Fibroblast of skin of back (primary cell): ENCODE measurements around the gene CACNA1B. TPM values are rescaled to one million over a fixed set of nuclear protein-coding genes. Genes with fewer than 3 reads are reported as not detected.

Source experiments
- DNase-seq: peaks from one replicate; pipeline ENCODE4 v3.0.0-alpha.2; 2013
- polyA plus RNA-seq, 2 experiments: library from polyadenylated mRNA; unstranded; fragments of 120-200 nt; gene quantifications; one replicate each; pipeline ENCODE4 v1.2.1, GENCODE V29; 2013; ENCODE audit not compliant: insufficient read length in 2 of 2

Gene CACNA1B
- 0.07 TPM for polyA plus RNA-seq (2013, experiment 1 of 2; ENCODE audit: insufficient read length)
- 0.04 TPM for polyA plus RNA-seq (2013, experiment 2 of 2; ENCODE audit: insufficient read length)

DNA sequence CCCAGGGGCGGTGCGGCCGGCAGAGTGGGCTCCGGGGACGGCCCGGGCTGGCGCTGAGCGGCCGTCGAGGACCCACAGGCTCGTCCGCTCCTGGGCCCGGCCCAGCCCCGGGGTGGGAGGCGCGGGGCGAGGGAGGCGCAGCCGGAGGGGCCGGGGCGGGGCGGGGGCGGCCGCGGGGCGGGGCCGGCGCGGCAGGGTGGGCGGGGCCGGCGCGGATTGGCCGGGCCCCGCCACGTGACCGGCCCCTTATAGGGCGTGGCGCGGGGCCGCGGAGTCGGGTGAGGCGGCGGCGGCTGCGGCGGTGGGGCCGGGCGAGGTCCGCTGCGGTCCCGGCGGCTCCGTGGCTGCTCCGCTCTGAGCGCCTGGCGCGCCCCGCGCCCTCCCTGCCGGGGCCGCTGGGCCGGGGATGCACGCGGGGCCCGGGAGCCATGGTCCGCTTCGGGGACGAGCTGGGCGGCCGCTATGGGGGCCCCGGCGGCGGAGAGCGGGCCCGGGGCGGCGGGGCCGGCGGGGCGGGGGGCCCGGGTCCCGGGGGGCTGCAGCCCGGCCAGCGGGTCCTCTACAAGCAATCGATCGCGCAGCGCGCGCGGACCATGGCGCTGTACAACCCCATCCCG, at the start of gene CACNA1B:
Gene CACNA1B (plus strand): TSS at position 277 of the 617 bp plus-strand sequence. CDS start 152 bp downstream, at position 429.
- peak; percentile 4 for DNase-seq

DNA sequence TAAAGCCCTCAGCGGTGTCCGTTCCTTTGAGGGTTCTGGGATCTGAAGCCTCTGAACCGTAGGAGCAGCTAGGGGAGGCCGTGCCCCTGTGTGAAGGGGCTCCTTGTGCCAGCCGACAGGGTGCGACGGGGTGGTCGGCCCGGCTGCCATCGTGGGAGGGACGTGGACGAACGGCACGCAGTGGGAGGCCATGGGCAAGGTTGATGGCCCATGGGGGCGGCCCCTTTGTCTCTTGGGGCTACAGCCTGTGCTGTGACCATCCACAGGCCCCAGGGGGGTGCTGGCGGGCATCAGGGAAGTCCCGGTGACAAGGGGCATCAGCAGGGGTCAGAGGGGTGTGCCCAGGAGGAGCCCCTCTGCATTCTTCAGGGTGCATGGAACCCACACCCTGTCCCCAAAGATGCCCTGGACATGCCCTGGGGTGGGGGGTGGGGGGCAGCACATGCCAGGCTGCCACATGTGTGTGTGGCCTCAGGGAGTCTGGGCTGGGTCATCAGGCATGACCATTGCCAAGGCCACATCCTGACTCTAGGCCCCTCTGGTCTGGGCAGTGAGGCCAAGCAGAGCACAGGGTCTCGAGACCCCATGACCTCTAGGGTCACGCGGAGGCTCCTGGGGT, 49.6 kb upstream of the CACNA1B start:
- DNase-seq: no peak

DNA sequence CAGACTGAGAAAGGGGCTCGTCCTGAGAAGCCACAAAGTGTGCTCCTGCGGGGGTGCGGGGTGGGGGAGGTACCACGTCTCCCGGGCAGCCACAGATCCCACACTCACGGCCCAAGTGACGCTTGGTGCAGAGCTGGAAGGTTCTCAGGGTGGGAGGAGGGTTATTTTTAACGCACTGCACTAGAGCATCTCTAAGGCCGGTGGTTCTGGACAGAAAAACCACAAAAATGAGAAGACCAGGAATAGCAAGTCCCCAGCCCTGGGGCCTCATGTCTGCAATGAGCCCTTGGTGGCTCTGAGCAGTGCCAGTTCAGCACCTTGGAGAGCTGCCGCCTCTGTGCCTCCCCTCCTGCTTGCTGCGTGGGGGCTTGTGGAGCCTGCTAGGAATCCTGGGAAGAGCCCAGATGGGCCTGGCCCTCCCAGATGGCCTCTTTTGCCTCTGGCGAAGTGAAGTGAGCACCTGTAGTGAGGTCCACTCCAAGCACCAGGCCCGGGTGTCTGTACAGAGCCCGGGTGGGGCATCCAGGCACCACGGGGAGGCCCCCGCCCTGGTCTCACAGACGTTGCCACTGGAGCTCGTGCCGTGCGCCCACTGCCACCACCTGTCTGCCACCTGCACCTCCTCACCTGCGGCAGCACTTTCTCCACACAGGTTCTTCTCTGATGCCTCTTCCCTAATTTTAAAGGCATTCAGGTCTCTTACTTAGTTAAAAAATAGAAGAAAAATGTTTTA, 48.9 kb upstream of the CACNA1B start:
- DNase-seq: peak; percentile 31

DNA sequence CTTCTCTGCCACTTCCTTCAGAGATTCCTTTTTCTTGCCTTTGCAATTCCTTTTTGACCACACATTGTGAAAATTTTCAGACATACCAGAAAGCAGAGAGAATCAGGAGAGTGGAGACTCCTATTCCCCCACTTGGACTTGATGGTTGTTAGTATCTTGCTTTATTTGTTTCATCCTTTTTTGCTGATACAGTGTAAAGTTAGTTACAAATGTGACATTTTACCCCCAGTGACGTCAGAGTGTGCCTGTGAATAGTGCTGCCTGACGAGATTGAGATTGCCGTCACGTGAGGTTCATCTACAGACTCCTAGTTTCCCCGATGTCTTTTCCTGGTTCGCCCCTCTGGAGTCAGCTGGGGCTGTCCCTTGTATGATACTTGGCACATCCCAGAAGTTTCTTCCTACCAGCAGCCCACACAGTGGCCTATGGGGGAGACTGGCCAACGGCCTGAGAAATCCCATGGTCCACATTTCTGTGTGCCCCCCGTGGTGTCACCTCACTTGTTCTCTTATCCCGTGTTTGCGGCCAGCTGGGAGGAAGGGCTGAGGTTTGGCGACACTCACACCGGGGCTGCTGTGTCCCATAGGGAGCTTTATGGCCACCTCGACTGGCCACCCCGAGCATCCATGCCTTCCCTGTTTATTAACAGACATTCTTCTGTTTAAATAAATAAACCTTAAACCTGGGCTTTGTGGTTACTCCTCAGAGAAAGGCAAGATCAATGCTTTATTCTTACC, 48.2 kb upstream of the CACNA1B start:
- DNase-seq: no peak

DNA sequence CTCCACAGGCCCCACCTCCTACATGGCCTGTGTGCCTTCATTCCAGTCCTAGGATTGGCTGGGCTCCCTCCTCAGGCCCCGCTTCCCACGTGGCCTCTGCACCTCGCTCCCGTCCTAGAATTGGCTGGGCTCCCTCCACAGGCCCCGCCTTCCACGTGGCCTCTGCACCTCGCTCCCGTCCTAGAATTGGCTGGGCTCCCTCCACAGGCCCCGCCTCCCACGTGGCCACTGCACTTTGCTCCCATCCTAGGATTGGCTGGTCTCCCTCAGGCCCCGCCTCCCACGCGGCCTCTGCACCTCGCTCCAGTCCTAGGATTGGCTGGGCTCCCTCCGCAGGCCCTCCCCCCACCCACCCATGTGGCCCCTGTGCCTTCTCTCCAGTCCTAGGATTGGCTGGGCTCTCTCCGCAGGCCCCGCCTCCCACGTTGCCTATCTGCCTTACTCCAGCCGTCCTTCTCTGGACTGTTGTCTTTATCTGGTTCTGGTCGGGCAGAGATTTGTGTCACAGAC, 45.3 kb upstream of the CACNA1B start:
- no peak for DNase-seq

DNA sequence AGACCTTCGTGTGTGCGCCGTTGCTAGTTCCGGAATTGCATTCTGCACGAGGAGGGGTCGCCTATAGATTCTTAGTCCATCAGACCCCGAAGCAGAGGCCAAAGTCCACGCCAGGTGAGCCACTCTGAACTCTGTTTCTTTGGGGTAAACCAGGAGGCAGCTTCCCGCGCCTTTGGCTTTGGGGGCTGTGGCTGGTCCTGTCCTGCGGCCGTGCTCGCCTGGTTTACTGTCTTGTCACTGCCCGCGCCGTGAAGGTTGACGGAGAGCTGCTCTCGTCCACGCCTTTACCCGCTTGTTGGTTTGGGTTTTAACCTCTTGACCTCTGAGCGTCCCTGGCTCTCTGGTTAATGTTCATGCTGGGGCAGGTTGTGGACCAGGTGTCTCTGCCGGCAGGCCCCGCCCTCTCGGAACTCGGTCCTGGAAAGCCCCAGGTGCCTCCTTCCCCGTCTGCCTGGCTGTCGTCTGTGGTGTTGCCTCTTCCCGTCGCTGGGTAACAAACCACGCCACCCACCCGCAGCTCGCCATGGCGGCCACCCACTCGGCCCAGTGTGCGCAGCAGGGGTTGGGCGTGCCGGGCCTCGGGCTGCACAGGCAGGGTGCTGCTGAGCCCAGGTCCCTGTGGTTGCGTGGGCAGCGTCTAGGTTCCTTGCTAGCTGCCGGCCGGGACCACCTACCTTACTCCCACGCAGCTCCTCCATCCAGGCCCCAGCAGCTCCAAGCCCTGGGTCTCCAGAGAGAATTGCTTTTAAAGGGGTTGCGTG, 44.6 kb upstream of the CACNA1B start:
- DNase-seq: no peak

DNA sequence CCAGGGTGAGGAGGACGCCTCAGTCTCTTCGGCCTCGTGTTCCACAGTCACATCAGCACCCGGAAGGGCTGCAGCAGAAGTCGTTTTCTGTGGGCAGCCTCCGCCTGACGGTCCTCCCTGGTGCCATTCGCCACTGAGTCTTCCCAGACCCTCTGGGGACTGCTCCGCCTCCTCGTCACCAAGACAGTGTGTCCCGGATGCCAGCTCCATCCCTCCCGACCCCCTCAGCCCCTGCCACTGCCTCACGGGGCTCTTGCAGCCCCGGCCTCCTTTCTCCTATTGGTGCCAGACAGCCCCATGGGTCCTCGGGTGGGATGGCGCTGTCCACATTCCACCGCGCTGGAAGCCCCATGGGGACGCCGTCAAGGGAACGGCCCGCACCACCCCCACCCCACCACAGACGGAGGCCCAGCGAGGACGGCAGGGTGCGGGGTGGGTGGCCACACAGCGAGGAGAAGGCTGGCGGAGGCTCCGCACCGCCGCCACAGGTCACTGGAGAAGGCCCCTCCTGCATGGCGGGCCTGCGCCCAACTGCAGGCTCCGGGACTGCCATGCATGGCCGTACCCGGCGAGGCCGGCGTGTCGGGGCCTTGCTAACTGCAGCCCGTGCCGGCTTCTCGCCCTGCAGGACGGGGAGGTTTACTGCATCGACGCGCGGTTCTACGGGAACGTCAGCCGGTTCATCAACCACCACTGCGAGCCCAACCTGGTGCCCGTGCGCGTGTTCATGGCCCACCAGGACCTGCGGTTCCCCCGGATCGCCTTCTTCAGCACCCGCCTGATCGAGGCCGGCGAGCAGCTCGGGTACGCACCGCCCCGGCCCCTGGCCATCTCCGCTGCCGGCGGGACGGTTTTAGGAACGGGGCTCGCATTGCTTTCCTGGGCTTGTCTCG, 43.6 kb upstream of the CACNA1B start:
- no peak for DNase-seq

DNA sequence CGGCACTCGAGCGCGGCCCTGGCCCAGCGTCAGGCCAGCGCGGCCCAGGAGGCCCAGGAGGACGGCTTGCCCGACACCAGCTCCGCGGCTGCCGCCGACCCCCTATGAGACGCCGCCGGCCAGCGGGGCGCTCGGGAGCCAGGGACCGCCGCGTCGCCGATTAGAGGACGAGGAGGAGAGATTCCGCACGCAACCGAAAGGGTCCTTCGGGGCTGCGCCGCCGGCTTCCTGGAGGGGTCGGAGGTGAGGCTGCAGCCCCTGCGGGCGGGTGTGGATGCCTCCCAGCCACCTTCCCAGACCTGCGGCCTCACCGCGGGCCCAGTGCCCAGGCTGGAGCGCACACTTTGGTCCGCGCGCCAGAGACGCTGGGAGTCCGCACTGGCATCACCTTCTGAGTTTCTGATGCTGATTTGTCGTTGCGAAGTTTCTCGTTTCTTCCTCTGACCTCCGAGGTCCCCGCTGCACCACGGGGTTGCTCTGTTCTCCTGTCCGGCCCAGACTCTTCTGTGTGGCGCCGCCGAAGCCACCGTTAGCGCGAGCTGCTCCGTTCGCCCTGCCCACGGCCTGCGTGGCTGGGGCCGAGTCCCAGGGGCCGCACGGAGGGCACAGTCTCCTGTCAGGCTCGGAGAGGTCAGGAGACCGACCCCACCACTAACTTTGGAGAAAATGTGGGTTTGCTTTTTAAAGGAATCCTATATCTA, 42.6 kb upstream of the CACNA1B start:
- DNase-seq: no peak

DNA sequence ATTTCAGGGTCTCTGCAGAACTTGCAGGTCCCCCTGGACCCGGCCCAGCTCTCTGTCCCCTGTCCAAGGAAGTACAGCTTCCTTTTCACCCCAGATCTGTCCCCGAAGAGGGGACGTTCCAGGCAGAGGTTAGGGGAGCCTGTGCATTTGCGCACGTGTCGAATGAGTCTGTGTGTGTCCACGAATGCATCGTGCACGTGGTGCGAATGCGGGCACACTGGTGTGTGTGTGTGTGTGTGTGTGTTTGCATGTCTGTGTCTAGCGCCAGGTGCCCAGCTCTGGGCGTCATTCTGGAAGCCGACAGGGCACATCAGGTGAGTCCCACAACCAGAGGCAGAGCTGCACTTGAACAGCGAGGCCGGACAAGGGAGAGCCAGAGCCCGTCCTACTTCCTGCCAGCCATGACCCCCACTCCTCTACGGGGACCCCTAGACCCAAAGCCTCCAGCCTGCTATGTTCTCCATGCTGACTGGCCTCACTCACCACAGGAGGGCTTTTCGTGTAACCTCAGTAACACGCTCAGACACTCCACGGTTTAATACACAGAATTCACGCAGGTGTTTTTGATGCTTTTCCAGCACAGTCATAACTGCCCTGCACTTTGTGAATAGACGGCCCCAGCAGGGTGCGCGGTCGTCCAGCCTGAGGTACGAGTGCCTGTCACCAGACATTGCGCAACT, 41.3 kb upstream of the CACNA1B start:
- no peak for DNase-seq

DNA sequence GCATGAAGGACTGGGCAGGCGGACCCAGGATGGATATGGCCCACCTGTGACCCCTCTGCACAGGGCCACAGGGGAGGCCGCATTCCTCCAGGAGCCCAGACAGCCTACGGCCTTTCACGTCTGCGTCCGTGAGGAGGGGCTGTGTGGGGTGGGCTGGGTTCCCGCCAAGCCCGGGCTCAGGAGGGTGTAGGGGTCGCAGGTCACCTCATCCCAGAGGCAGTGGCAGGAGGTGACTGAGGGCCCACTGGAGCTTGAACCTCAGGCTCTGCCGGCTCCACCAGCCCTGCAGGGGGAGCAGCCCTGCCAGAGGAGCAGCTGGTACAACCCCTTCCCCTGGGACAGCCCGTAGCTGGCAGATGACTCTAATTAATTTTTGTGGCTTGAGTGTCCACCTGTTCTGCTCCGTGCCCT, 40.7 kb upstream of the CACNA1B start:
- DNase-seq: no peak

DNA sequence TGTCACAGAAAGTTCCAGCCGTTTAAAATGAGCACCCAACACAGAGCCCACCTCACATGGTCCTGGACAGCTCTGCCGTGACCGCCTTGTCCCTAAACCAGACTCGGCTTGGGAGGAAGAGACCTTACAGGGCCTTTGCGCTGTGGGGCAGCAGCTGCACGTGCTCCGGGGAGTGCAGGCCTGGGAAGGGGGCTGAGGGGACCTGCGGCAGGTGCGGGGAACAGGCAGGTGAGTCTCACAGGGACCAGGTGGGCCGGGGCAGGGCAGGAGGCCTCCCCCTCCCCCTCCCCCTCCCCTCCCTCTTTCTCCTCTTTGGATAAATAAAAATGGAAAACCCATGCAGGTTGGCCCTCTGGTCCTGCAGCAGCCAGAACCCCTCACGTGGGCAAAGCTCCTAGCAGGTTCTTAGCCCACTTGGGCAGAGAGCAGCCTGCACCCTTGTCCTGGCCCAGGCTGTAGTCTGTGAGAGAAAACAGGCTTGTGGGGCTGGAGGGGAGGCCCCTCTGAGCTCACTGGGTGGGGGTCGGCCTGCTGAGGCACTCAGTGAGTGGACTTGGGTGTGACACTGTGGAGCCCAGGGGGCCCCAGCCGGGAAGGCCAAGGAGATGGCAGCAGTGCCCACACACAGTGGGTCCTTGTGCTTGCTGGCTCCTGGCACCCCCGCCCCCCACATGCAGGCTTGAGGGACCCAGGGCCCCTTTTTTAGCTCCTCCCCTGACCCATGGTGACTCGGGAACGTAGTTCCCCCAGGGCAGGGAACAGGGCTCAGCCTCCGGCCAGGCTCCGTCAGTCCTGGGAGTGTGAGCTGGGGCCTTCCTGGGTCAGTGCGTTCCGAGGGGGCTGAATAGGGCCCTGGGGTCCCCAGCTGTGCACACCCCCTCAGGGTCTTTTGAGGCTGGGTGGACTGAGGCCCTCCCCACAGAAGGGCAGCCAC, 40.0 kb upstream of the CACNA1B start:
- DNase-seq: no peak

DNA sequence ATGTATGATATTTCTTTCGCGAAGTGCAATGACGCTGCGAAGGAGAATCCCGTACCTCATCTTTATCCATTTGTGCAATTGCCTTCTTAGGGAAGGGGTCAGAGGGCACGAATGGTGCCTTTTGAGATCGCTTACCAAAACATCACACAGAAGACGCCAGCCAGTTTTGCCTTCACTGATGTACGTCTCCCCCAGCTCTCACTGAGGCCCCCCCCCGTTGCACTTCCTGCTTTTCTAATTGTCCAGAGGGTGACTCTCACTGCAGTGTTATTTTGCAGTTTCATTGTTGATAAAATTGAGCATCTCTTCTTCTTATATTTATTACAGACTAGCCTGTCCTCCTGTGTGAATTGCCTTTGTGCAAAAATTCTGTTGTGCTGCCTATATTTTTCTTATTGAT, 39.0 kb upstream of the CACNA1B start:
- DNase-seq: no peak

DNA sequence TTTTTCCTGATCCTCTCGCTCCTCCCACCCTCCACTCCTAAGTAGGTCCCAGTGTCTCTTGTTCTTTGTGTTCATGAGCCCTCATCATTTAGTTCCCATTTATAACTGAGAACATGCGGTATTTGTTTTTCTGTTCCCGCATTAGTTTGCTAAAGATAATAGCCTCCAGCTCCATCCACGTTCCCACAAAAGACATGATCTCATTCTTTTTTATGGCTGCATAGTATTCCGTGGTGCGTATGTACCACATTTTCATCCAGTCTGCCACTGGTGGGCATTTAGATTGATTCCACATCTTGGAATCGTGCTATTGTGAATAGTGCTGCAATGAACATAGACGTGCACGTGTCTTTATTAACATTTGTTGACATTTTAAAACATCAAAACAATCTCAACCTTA, 34.2 kb upstream of the CACNA1B start:
- no peak for DNase-seq

DNA sequence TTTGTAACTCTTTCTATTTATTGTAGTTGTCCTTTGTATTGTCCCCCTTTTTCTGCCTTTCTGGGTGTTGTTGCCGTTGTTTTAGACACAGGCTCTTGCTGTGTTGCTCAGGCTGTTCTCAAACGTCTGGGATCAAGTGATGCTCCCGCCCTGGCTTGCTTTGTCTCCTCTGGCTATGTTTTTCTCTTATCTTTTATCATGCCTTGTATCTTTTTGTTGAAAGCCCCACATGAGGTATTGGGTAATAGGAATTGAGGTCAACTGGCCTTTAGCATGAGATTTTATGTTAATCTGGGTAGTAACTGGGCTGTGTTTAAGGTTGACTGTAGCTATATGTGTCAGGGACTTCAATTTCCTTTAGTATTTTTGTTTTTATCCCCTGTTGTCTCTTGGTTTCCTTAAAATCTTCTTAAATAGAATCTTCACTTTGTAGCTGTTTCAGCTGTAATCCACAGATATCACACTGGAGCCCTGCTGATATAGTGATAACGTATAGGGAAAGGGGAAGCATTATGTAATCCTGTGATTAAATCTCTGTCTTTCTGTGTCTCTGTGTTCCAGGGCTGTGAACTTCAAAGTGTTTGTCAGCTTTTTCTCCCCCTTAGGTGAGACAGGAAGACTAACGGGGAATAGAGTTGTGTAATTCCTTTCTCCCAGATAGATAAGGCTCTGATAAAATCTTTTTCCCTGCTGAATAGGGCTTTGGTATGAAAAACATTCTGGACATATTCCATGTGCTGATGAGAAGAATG, 25.9 kb upstream of the CACNA1B start:
- DNase-seq: no peak

DNA sequence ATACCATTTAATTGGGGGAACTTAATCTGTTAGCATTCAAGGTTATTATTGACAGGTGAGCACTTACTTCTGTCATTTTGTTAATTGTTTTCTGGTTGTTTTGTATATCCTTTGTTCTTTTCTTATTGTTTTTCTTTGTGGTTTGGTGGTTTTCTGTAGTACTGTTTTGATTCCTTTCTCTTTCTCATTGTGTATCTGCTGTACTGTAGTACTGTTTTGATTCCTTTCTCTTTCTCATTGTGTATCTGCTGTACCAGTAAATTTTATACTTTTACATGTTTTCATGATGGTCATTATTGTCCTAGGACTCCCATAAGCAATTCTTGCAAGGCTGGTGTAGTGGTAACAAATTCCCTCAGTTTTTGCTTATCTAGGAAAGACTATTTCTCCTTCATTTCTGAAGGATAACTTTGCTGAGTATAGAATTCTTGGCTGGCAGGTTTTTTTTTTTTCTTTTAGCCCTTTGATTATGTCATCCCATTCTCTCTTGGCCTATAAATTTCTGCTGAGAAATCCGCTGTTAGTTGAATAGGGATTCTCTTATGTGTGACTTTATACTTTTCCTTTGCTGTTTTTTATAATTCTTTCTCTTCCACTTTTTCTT, 24.1 kb upstream of the CACNA1B start:
- no peak for DNase-seq

DNA sequence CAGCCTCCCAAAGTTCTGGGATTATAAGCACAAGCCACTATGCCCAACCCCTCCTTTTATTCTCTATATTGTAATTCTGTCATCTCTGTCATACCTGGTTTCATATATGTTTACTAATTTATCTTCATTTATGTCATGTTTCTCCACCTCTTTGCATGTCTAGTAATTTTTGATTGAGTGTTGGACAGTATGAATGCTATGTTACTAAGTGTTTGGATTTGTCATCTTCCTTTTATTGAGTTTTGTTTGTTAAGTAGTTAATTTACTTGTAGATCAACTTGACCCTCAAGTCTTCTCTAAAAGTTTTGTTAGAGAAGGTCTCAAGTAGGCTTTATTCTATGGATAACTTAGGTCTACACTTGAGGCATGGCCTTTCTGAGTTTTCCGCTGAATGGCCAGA, 17.2 kb upstream of the CACNA1B start:
- no peak for DNase-seq

DNA sequence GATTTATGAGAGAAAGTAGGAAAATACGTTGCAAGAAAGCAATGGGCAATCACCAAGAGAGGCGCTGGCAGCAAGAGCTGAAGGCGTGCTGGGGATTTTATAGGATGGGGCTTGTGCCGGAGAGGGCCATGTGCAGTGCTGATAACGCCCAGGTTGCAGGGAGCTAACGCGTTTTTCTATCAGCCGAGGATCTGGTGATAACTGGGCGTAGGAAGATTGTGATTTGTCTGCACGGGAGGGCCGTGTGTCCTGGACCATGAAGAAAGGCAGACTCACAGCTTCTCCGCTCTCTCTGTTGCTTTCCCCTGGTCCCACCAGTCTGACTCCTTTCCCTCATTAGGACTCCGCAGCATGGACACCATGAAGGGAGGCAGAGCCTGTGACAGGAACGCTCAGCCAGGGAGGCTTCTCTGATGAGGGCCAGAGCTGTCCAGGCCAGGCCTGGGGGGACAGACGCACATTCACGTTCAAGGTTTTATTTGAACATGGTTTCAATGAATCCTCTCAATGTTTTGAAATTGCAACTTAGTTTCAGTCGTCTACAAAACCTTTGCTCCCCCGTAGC, 11.9 kb upstream of the CACNA1B start:
- DNase-seq: no peak
